ENCODE data around the gene NT5C3B.

GRCh38 chr17:41823580-41823979 lies 12.5 kb downstream of the NT5C3B start:
- TF ChIP-seq POLR2AphosphoS5 (IDR thresholded peaks at IDR 0.05; ENCODE audit: low read depth, low read length) (no peak), POLR2A (IDR thresholded peaks at IDR 0.05; ENCODE audit: low read depth, low read length) (no peak), TAF1 (IDR thresholded peaks at IDR 0.05; ENCODE audit: borderline replicate concordance, low read depth, low read length) (no peak)
